Liver (tissue), 3 donors: ENCODE measurements around the gene ZFYVE9.

Source experiments
- EGR1 ChIP-seq, 2 donors: IDR thresholded peaks; 2 replicates each; pipeline ENCODE4 v1.6.1; 2016 to 2018; ENCODE audit warnings: antibody characterized with exemption in 2 of 2, low read depth in 2 of 2
- GABPA ChIP-seq, 2 donors: IDR thresholded peaks in 1 of 2; conservative IDR thresholded peaks in 1 of 2; 2 replicates each; pipeline ENCODE4 v1.6.1; 2016; ENCODE audit warnings: antibody characterized with exemption in 2 of 2, mild to moderate bottlenecking in 1 of 2, moderate library complexity in 1 of 2
- JUND ChIP-seq, 2 donors: IDR thresholded peaks; 2 replicates each; pipeline ENCODE4 v1.6.1; 2016; ENCODE audit warnings: antibody characterized with exemption in 2 of 2
- MAX ChIP-seq: IDR thresholded peaks from 2 replicates; pipeline ENCODE4 v1.6.1; 2016; ENCODE audit warnings: antibody characterized with exemption
- NR2F2 ChIP-seq: IDR thresholded peaks from 2 replicates; pipeline ENCODE4 v1.6.1; 2016; ENCODE audit warnings: antibody characterized with exemption
- RAD21 ChIP-seq, 2 donors: IDR thresholded peaks; 2 replicates each; pipeline ENCODE4 v1.6.1; 2016; ENCODE audit warnings: antibody characterized with exemption in 2 of 2, mild to moderate bottlenecking in 2 of 2
- TAF1 ChIP-seq: conservative IDR thresholded peaks from 2 replicates; pipeline ENCODE4 v1.6.1; 2016; ENCODE audit warnings: antibody characterized with exemption, mild to moderate bottlenecking
- YY1 ChIP-seq: IDR thresholded peaks from 2 replicates; pipeline ENCODE4 v1.6.1; 2016; ENCODE audit warnings: antibody characterized with exemption, mild to moderate bottlenecking
- TF ChIP-seq, protein P1 (sequence below): fragments of 150-350 bp; IDR thresholded peaks from 2 replicates; pipeline ENCODE4 v1.5.1; 2017; ENCODE audit warnings: improper control_type of control experiment, low read depth, low read length; ENCODE audit not compliant: missing input control
- TF ChIP-seq, protein P2 (sequence below): IDR thresholded peaks from 2 replicates; pipeline ENCODE4 v1.6.1; 2016; ENCODE audit warnings: antibody characterized with exemption
- TF ChIP-seq, protein P3 (sequence below): IDR thresholded peaks from 2 replicates; pipeline ENCODE4 v1.6.1; 2016; ENCODE audit warnings: antibody characterized with exemption, mild to moderate bottlenecking
- donor health status: healthy.
- donor health status: healthy.

GRCh38 chr1:52325786-52326185 is 183.9 kb downstream of the ZFYVE9 start:
- TF ChIP-seq, protein P1, sequence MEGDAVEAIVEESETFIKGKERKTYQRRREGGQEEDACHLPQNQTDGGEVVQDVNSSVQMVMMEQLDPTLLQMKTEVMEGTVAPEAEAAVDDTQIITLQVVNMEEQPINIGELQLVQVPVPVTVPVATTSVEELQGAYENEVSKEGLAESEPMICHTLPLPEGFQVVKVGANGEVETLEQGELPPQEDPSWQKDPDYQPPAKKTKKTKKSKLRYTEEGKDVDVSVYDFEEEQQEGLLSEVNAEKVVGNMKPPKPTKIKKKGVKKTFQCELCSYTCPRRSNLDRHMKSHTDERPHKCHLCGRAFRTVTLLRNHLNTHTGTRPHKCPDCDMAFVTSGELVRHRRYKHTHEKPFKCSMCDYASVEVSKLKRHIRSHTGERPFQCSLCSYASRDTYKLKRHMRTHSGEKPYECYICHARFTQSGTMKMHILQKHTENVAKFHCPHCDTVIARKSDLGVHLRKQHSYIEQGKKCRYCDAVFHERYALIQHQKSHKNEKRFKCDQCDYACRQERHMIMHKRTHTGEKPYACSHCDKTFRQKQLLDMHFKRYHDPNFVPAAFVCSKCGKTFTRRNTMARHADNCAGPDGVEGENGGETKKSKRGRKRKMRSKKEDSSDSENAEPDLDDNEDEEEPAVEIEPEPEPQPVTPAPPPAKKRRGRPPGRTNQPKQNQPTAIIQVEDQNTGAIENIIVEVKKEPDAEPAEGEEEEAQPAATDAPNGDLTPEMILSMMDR: no peak
- TF ChIP-seq TAF1 (no peak), JUND (IDR thresholded peaks at IDR 0.05) (no peak), YY1 (no peak), GABPA (IDR thresholded peaks at IDR 0.05 in 1 of 2, conservative IDR thresholded peaks at IDR 0.05 in 1 of 2) (no peak), RAD21 (IDR thresholded peaks at IDR 0.05) (no peak), NR2F2 (no peak), MAX (no peak), EGR1 (IDR thresholded peaks at IDR 0.05; ENCODE audit: low read depth in 2 of 2) (no peak)
- TF ChIP-seq, protein P2, sequence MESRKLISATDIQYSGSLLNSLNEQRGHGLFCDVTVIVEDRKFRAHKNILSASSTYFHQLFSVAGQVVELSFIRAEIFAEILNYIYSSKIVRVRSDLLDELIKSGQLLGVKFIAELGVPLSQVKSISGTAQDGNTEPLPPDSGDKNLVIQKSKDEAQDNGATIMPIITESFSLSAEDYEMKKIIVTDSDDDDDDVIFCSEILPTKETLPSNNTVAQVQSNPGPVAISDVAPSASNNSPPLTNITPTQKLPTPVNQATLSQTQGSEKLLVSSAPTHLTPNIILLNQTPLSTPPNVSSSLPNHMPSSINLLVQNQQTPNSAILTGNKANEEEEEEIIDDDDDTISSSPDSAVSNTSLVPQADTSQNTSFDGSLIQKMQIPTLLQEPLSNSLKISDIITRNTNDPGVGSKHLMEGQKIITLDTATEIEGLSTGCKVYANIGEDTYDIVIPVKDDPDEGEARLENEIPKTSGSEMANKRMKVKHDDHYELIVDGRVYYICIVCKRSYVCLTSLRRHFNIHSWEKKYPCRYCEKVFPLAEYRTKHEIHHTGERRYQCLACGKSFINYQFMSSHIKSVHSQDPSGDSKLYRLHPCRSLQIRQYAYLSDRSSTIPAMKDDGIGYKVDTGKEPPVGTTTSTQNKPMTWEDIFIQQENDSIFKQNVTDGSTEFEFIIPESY: no peak
- TF ChIP-seq, protein P3, sequence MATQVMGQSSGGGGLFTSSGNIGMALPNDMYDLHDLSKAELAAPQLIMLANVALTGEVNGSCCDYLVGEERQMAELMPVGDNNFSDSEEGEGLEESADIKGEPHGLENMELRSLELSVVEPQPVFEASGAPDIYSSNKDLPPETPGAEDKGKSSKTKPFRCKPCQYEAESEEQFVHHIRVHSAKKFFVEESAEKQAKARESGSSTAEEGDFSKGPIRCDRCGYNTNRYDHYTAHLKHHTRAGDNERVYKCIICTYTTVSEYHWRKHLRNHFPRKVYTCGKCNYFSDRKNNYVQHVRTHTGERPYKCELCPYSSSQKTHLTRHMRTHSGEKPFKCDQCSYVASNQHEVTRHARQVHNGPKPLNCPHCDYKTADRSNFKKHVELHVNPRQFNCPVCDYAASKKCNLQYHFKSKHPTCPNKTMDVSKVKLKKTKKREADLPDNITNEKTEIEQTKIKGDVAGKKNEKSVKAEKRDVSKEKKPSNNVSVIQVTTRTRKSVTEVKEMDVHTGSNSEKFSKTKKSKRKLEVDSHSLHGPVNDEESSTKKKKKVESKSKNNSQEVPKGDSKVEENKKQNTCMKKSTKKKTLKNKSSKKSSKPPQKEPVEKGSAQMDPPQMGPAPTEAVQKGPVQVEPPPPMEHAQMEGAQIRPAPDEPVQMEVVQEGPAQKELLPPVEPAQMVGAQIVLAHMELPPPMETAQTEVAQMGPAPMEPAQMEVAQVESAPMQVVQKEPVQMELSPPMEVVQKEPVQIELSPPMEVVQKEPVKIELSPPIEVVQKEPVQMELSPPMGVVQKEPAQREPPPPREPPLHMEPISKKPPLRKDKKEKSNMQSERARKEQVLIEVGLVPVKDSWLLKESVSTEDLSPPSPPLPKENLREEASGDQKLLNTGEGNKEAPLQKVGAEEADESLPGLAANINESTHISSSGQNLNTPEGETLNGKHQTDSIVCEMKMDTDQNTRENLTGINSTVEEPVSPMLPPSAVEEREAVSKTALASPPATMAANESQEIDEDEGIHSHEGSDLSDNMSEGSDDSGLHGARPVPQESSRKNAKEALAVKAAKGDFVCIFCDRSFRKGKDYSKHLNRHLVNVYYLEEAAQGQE: no peak
